Islet precursor cell (in vitro differentiated cells): ENCODE data around the gene IL19.
A peak's percentile ranks its signal among the peaks of the same experiment; 100 is the strongest.
"Not testable (repeated sequence)": the region's sequence is repeated elsewhere in the genome, so short reads cannot be mapped to it uniquely, and the experiment has no call there.

Experiments
- DNase-seq: peaks from one replicate; pipeline ENCODE4 v3.0.0-alpha.2; 2018

The IL19 gene

GRCh38 chr1:206835186-206835585 lies 64.6 kb downstream of the IL19 start:
- DNase-seq = no peak

- DNase-seq = no peak
These were observed 65.5 kb downstream of the IL19 start for GRCh38 chr1:206836111-206836510.

GRCh38 chr1:206839006-206839560 lies 68.5 kb downstream of the IL19 start:
- DNase-seq = no peak

GRCh38 chr1:206839857-206840256 lies 69.3 kb downstream of the IL19 start:
- peak; percentile 87 for DNase-seq

- DNase-seq = no peak
These were observed 71.2 kb downstream of the IL19 start for GRCh38 chr1:206841609-206842323.

- no peak for DNase-seq
These were observed 72.3 kb downstream of the IL19 start for GRCh38 chr1:206842854-206843253.

GRCh38 chr1:206843626-206844025 lies 73.1 kb downstream of the IL19 start:
- DNase-seq = no peak

- peak; percentile 31 for DNase-seq
These were observed 75.9 kb downstream of the IL19 start for GRCh38 chr1:206846487-206846886.

GRCh38 chr1:206847337-206847834 lies 76.8 kb downstream of the IL19 start:
- peak; percentile 31 for DNase-seq

- DNase-seq = no peak
These were observed 77.4 kb downstream of the IL19 start for GRCh38 chr1:206847946-206848345.

GRCh38 chr1:206850401-206850800 lies 79.8 kb downstream of the IL19 start:
- no peak for DNase-seq

- no peak for DNase-seq
These were observed 80.9 kb downstream of the IL19 start for GRCh38 chr1:206851341-206852010.

- DNase-seq = not testable (repeated sequence)
These were observed 82.1 kb downstream of the IL19 start for GRCh38 chr1:206852662-206853061.

GRCh38 chr1:206853696-206854095 lies 83.1 kb downstream of the IL19 start:
- DNase-seq = not testable (repeated sequence)

GRCh38 chr1:206854401-206855129 lies 84.0 kb downstream of the IL19 start:
- DNase-seq = no peak

- no peak for DNase-seq
These were observed 85.3 kb downstream of the IL19 start for GRCh38 chr1:206855859-206856258.

GRCh38 chr1:206856674-206857464 lies 86.3 kb downstream of the IL19 start:
- no peak for DNase-seq

- no peak for DNase-seq
These were observed 88.5 kb downstream of the IL19 start for GRCh38 chr1:206859082-206859521.

GRCh38 chr1:206860165-206860564 lies 89.6 kb downstream of the IL19 start:
- DNase-seq = no peak

- DNase-seq = peak; percentile 61
These were observed 92.7 kb downstream of the IL19 start for GRCh38 chr1:206863266-206863665.

- peak; percentile 85 for DNase-seq
These were observed 94.5 kb downstream of the IL19 start, which contains the start of gene IL20 for GRCh38 chr1:206864939-206865671. IL20 (plus strand) TSS chr1:206865623; CDS start chr1:206865853, 230 bp downstream.

- DNase-seq = no peak
These were observed 95.5 kb downstream of the IL19 start for GRCh38 chr1:206866062-206866461.
